ENCODE results near the gene DRGX. TPM values are rescaled to one million over a fixed set of nuclear protein-coding genes. Genes with fewer than 3 reads are reported as not detected.

DRGX gene
- total and polyA plus RNA-seq, 2 donors (not counting 3 experiments of a cell fraction or from before 2014, with no cell fraction given): not detected

DNA sequence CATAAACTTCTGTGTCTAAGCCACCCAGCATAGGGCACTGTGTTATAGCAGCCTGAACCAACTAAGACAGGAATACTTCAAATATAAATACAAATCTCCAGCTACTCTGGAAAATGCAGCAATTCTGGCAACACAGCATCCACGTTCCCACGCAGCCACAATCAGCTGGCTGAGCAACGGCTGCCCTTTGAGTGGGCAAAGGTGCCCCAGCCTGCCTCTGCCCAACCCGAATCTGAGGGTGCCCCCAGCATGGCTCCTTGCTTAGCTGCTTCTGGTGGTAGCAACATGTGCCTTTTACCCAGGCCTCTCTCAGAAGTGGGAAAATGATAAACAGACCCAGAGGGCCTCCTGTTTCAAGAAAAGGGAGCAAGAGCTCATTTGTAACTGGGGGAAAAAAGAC, 12.0 kb downstream of the DRGX start:
- Histone ChIP-seq H3K9me3 (replicated peaks; ENCODE audit: control insufficient read depth, insufficient read depth, low read length) (no peaks in the 10 kb centered on the region), H3K27me3 (ENCODE audit: control insufficient read depth in 2 of 2, insufficient read depth in 2 of 2, low read length in 2 of 2) (no peaks in the 10 kb centered on the region), H3K36me3 (ENCODE audit: control insufficient read depth in 2 of 2, extremely low read depth in 1 of 2, insufficient read depth in 2 of 2, low read length in 2 of 2) (no peaks in the 10 kb centered on the region), H3K9ac (replicated peaks; ENCODE audit: extremely low read depth, insufficient read depth, low read length) (no peak overlapping the region), H4K20me1 (replicated peaks; ENCODE audit: control insufficient read depth, extremely low read depth, insufficient read depth, low read length) (no peaks in the 10 kb centered on the region), H3K27ac (ENCODE audit: insufficient read depth, low read depth, low read length) (no peak overlapping the region), H3K4me2 (ENCODE audit: insufficient read depth, low read length) (no peak overlapping the region), H3K79me2 (ENCODE audit: control insufficient read depth, insufficient read depth, low read length) (no peaks in the 10 kb centered on the region), H3K4me1 (ENCODE audit: control insufficient read depth, extremely low read depth, insufficient read depth, low read length) (no peaks in the 10 kb centered on the region), H2AFZ (ENCODE audit: low read depth, low read length) (no peak overlapping the region), H3K9me1 (replicated peaks; ENCODE audit: control insufficient read depth, extremely low read depth, insufficient read depth, low read length) (no peaks in the 10 kb centered on the region), H3K4me3 (replicated peaks in 1 of 3; ENCODE audit: insufficient read depth in 1 of 3, low read depth in 1 of 3, low read length in 3 of 3) (no peak overlapping the region)
- TF ChIP-seq GATA2 (IDR thresholded peaks at IDR 0.05; ENCODE audit: insufficient read depth, insufficient read length, low read depth, low read length) (no peak), FOS (IDR thresholded peaks at IDR 0.05; ENCODE audit: borderline replicate concordance, insufficient read depth, low read length) (no peak)
- intact Hi-C loops (cut with micrococcal nuclease) (no loop called here), dilution Hi-C loops (cut with MboI; ENCODE audit: extremely low pct_ligation_motif_present, low sequenced_read_pairs) (no loop called here)
- POLR2A ChIA-PET: no interaction called here
- DNase-seq (ENCODE audit: low read depth, low spot score) (no peak), FAIRE-seq (no peak)
- CTCF ChIA-PET: interaction anchor here (1.0 kb wide), 1 partner anchor 24 kb away, joined by 8 read pairs; no protein-coding TSS in a partner anchor
- BruUV-seq (replicated peaks): no TSS peak

DNA sequence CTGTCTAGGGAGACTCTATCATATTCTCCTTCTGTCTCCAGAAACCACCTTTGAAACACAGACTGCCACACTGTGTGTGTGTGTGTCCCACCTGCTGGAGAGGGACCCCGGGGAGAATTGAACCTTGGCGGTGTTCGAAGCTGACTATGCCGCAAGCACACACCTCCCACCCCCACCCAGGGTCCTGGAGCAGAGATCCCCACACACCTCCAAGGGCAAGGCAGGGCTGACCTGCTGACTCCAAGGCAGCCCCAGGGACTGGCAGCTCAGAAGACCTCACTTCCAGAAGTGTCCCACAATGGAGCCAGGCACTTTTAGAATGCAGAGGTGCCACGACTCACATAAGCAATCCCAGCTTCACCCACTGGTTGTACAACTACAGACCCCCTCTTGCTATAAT, 13.1 kb downstream of the DRGX start:
- H3K4me3 ChIP-seq (replicated peaks in 1 of 3; ENCODE audit: insufficient read depth in 1 of 3, low read depth in 1 of 3, low read length in 3 of 3): no peak overlapping the region
- no TSS peak for BruUV-seq (replicated peaks)
- no peak for FAIRE-seq
- DNase-seq (ENCODE audit: low read depth, low spot score): no peak
- POLR2A ChIA-PET: no interaction called here
- no peak overlapping the region for H3K9ac ChIP-seq (replicated peaks; ENCODE audit: extremely low read depth, insufficient read depth, low read length)
- H4K20me1 ChIP-seq (replicated peaks; ENCODE audit: control insufficient read depth, extremely low read depth, insufficient read depth, low read length): no peaks in the 10 kb centered on the region
- H3K27me3 ChIP-seq (ENCODE audit: control insufficient read depth in 2 of 2, insufficient read depth in 2 of 2, low read length in 2 of 2): peaks cover 0 to 2% of the 10 kb centered on the region in 2 experiments
- no peak overlapping the region for H2AFZ ChIP-seq (ENCODE audit: low read depth, low read length)
- H3K36me3 ChIP-seq (ENCODE audit: control insufficient read depth in 2 of 2, extremely low read depth in 1 of 2, insufficient read depth in 2 of 2, low read length in 2 of 2): no peaks in the 10 kb centered on the region
- no peaks in the 10 kb centered on the region for H3K79me2 ChIP-seq (ENCODE audit: control insufficient read depth, insufficient read depth, low read length)
- no peaks in the 10 kb centered on the region for H3K9me3 ChIP-seq (replicated peaks; ENCODE audit: control insufficient read depth, insufficient read depth, low read length)
- H3K4me1 ChIP-seq (ENCODE audit: control insufficient read depth, extremely low read depth, insufficient read depth, low read length): no peaks in the 10 kb centered on the region
- no peak for TF ChIP-seq JUN (IDR thresholded peaks at IDR 0.05; ENCODE audit: borderline replicate concordance, insufficient read depth, insufficient read length, low read depth)
- TF ChIP-seq MYC (IDR thresholded peaks at IDR 0.05; ENCODE audit: low read depth, low read length): no peak
- no peak for TF ChIP-seq EZH2 (IDR thresholded peaks at IDR 0.05; ENCODE audit: borderline replicate concordance, low read depth, low read length, severe bottlenecking)
- TF ChIP-seq, protein P1, sequence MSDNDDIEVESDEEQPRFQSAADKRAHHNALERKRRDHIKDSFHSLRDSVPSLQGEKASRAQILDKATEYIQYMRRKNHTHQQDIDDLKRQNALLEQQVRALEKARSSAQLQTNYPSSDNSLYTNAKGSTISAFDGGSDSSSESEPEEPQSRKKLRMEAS (IDR thresholded peaks at IDR 0.05; ENCODE audit: insufficient read depth, insufficient read length): no peak
- no peak for TF ChIP-seq POLR2A (IDR thresholded peaks at IDR 0.05; ENCODE audit: low read depth, low read length)
- TF ChIP-seq, protein P2, sequence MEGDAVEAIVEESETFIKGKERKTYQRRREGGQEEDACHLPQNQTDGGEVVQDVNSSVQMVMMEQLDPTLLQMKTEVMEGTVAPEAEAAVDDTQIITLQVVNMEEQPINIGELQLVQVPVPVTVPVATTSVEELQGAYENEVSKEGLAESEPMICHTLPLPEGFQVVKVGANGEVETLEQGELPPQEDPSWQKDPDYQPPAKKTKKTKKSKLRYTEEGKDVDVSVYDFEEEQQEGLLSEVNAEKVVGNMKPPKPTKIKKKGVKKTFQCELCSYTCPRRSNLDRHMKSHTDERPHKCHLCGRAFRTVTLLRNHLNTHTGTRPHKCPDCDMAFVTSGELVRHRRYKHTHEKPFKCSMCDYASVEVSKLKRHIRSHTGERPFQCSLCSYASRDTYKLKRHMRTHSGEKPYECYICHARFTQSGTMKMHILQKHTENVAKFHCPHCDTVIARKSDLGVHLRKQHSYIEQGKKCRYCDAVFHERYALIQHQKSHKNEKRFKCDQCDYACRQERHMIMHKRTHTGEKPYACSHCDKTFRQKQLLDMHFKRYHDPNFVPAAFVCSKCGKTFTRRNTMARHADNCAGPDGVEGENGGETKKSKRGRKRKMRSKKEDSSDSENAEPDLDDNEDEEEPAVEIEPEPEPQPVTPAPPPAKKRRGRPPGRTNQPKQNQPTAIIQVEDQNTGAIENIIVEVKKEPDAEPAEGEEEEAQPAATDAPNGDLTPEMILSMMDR (IDR thresholded peaks at IDR 0.05; ENCODE audit: extremely low read depth in 1 of 2, insufficient read depth in 1 of 2, low read depth in 1 of 2, low read length in 2 of 2): no peak
- TF ChIP-seq FOS (IDR thresholded peaks at IDR 0.05; ENCODE audit: borderline replicate concordance, insufficient read depth, low read length): no peak
- TF ChIP-seq POLR2AphosphoS5 (IDR thresholded peaks at IDR 0.05; ENCODE audit: insufficient read depth, low read depth, low read length): no peak
- no peak for TF ChIP-seq GATA2 (IDR thresholded peaks at IDR 0.05; ENCODE audit: insufficient read depth, insufficient read length, low read depth, low read length)
- H3K4me2 ChIP-seq (ENCODE audit: insufficient read depth, low read length): no peak overlapping the region
- H3K27ac ChIP-seq (ENCODE audit: insufficient read depth, low read depth, low read length): no peak overlapping the region
- dilution Hi-C loops (cut with MboI; ENCODE audit: extremely low pct_ligation_motif_present, low sequenced_read_pairs) (no loop called here), intact Hi-C loops (cut with micrococcal nuclease) (no loop called here)
- CTCF ChIA-PET: no interaction called here
- H3K9me1 ChIP-seq (replicated peaks; ENCODE audit: control insufficient read depth, extremely low read depth, insufficient read depth, low read length): no peaks in the 10 kb centered on the region

Measured in endothelial cell of umbilical vein (primary cell).